Fibroblast of skin of back (primary cell): Measurements from ENCODE around the gene COQ4.

ENCODE experiments used
- DNase-seq: peaks from one replicate; pipeline ENCODE4 v3.0.0-alpha.2; 2013

Gene COQ4

GRCh38 chr9:128374221-128374675 is 51.6 kb downstream of the COQ4 start:
- DNase-seq, result no peak

GRCh38 chr9:128375865-128376264 is 53.2 kb downstream of the COQ4 start:
- no peak for DNase-seq

DNA sequence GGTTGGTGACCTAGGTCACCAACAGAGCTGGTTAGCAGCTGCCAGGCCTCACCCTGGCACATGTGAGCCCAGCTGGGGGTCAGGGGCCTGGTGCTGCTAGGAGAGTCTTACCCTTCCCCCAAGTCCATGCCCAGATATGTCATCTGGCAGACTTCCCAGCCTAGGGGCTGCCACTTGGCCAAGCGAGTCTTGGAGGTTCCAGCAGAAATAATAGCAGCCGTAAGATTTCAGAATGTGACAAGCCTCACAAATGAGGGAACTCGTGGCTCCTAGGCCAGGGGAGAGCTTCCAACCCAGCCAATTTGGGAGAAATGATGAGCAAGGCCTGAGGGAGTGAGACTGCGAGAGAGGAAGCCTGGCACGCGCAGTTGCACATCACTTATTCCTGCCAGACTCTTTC is 59.6 kb downstream of the COQ4 start:
- no peak for DNase-seq

- DNase-seq, result no peak
These were observed 60.5 kb downstream of the COQ4 start for GRCh38 chr9:128383007-128383753.
